ENCODE results near the gene HSDL2. TPM values are rescaled to one million over a fixed set of nuclear protein-coding genes. Genes with fewer than 3 reads are reported as not detected.

Gene HSDL2
- total RNA-seq, 2 donors from 2014 or later = 31.7 to 36.3 TPM

GRCh38 chr9:112484607-112485006 lies 104.7 kb downstream of the HSDL2 start:
- H3K9me3 ChIP-seq = no peaks in the 10 kb centered on the region
- no peak for DNase-seq (ENCODE audit: low spot score)
- ATAC-seq (ENCODE audit: insufficient number of reproducible peaks, low FRiP score, low read depth) = no peak
- peaks cover 0 to 7% of the 10 kb centered on the region in 2 donors for H3K4me1 ChIP-seq (ENCODE audit: control insufficient read depth in 1 of 2, low read depth in 2 of 2)
- no peak for TF ChIP-seq CTCF (IDR thresholded peaks at IDR 0.05)
- H3K27me3 ChIP-seq (replicated peaks; ENCODE audit: insufficient read depth) = no peaks in the 10 kb centered on the region
- no peaks in the 10 kb centered on the region for H3K36me3 ChIP-seq
- no peak overlapping the region for H3K27ac ChIP-seq
- no peak overlapping the region for H3K4me3 ChIP-seq

- TF ChIP-seq CTCF (IDR thresholded peaks at IDR 0.05) = no peak
- Histone ChIP-seq H3K36me3 (no peaks in the 10 kb centered on the region), H3K27me3 (replicated peaks; ENCODE audit: insufficient read depth) (no peaks in the 10 kb centered on the region), H3K4me3 (peak overlapping the region; percentile 78), H3K27ac (no peak overlapping the region), H3K4me1 (ENCODE audit: control insufficient read depth in 1 of 2, low read depth in 2 of 2) (peaks cover 0 to 7% of the 10 kb centered on the region in 2 donors), H3K9me3 (no peaks in the 10 kb centered on the region)
- ATAC-seq (ENCODE audit: insufficient number of reproducible peaks, low FRiP score, low read depth) = no peak
- DNase-seq (ENCODE audit: low spot score) = no peak
Measured at GRCh38 chr9:112485574-112485973, 105.7 kb downstream of the HSDL2 start.

GRCh38 chr9:112486221-112487007 lies 106.5 kb downstream of the HSDL2 start, which contains the start of gene KIAA1958:
KIAA1958 (plus strand) TSS chr9:112486827; CDS start chr9:112574081, 87,254 bp downstream.
- no peaks in the 10 kb centered on the region for H3K36me3 ChIP-seq
- ATAC-seq (ENCODE audit: insufficient number of reproducible peaks, low FRiP score, low read depth) (peak; percentile 59), DNase-seq (ENCODE audit: low spot score) (peak; percentile 40)
- no peaks in the 10 kb centered on the region for H3K27me3 ChIP-seq (replicated peaks; ENCODE audit: insufficient read depth)
- peak within 1 kb of the TSS; percentile 71 to 86 for H3K27ac ChIP-seq
- H3K4me3 ChIP-seq = peak within 1 kb of the TSS; percentile 95
- H3K4me1 ChIP-seq (ENCODE audit: control insufficient read depth in 1 of 2, low read depth in 2 of 2) = peaks cover 0 to 7% of the 10 kb centered on the region in 2 donors
- H3K9me3 ChIP-seq = no peaks in the 10 kb centered on the region
- TF ChIP-seq CTCF (IDR thresholded peaks at IDR 0.05) = no peak

GRCh38 chr9:112487008-112487798 lies 107.3 kb downstream of the HSDL2 start:
- peak; percentile 17 for ATAC-seq (ENCODE audit: insufficient number of reproducible peaks, low FRiP score, low read depth)
- H3K4me3 ChIP-seq = peak overlapping the region; percentile 95
- TF ChIP-seq CTCF (IDR thresholded peaks at IDR 0.05) = no peak
- no peaks in the 10 kb centered on the region for H3K27me3 ChIP-seq (replicated peaks; ENCODE audit: insufficient read depth)
- no peak for DNase-seq (ENCODE audit: low spot score)
- peak overlapping the region; percentile 71 to 86 for H3K27ac ChIP-seq
- peaks cover 0 to 7% of the 10 kb centered on the region in 2 donors for H3K4me1 ChIP-seq (ENCODE audit: control insufficient read depth in 1 of 2, low read depth in 2 of 2)
- H3K9me3 ChIP-seq = no peaks in the 10 kb centered on the region
- no peaks in the 10 kb centered on the region for H3K36me3 ChIP-seq

GRCh38 chr9:112487799-112488340 lies 108.0 kb downstream of the HSDL2 start:
- Histone ChIP-seq H3K4me1 (ENCODE audit: control insufficient read depth in 1 of 2, low read depth in 2 of 2) (peaks cover 0 to 7% of the 10 kb centered on the region in 2 donors), H3K27ac (peak overlapping the region; percentile 71 to 86), H3K27me3 (replicated peaks; ENCODE audit: insufficient read depth) (no peaks in the 10 kb centered on the region), H3K36me3 (no peaks in the 10 kb centered on the region), H3K4me3 (peak overlapping the region; percentile 95), H3K9me3 (no peaks in the 10 kb centered on the region)
- no peak for DNase-seq (ENCODE audit: low spot score)
- no peak for ATAC-seq (ENCODE audit: insufficient number of reproducible peaks, low FRiP score, low read depth)
- TF ChIP-seq CTCF (IDR thresholded peaks at IDR 0.05) = no peak
